Left hindlimb (tissue), 1 donor: ENCODE results near the gene OR2L8.

ENCODE experiments used
- DNase-seq: peaks from one replicate; pipeline ENCODE4 v3.0.0-alpha.2; 2018

OR2L8 gene

GRCh38 chr1:247998811-247999210 lies 50.2 kb downstream of the OR2L8 start:
- DNase-seq = no peak
